ENCODE results near the gene PPP3CA.
"Not testable (repeated sequence)": the region's sequence is repeated elsewhere in the genome, so short reads cannot be mapped to it uniquely, and the experiment has no call there.

PPP3CA gene

GRCh38 chr4:101258883-101259282 is 88.4 kb downstream of the PPP3CA start:
- DNase-seq (ENCODE audit: low spot score), result no peak
- FAIRE-seq, result no peak

DNA sequence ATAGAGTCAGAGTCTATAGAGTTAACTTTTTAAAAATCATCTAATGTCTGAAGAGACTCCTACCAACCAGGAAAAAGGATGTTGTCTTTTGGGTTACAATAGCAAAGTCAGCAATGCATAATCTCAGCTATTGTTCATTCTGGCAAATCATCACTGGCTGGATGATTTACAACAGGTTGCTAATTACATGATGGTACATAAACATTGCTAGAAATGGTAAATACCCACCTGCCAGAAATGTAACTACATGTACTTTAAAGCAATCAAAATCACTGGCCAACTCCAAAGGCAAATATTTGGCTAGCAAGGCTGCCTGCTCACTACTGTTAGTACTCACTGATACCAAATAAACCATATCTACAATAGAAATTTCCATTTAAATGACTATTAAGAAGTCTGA is 91.1 kb downstream of the PPP3CA start:
- FAIRE-seq (no peak), DNase-seq (ENCODE audit: low spot score) (no peak)

GRCh38 chr4:101254776-101255175 is 92.5 kb downstream of the PPP3CA start:
- no peak for FAIRE-seq
- no peak for DNase-seq (ENCODE audit: low spot score)

- FAIRE-seq (no peak), DNase-seq (ENCODE audit: low spot score) (no peak)
Measured at GRCh38 chr4:101253121-101253520, 94.2 kb downstream of the PPP3CA start.

DNA sequence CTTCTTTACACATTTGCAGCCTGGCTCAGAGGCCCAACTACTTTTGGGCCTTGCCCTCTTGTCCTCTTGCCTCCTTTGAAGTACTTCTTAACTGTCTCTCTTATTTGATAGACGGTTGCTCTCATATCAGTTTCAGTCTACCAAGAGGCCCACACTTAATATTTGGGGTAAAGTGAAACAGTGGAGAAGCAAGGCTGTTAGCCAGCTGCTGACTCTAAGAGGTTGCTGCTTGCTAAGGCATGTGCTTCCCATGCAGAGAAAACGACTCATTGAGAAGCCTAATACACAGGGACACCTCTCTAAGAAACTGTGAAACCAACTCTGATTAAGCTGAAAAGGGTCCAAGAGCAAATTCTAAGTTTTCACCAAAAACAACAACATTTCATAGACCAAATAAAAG is 94.6 kb downstream of the PPP3CA start:
- FAIRE-seq (no peak), DNase-seq (ENCODE audit: low spot score) (no peak)

- no peak for DNase-seq (ENCODE audit: low spot score)
- no peak for FAIRE-seq
Measured at GRCh38 chr4:101251261-101251660, 96.1 kb downstream of the PPP3CA start.

- no peak for DNase-seq (ENCODE audit: low spot score)
- no peak for FAIRE-seq
Measured at GRCh38 chr4:101244349-101244748, 103.0 kb downstream of the PPP3CA start.

DNA sequence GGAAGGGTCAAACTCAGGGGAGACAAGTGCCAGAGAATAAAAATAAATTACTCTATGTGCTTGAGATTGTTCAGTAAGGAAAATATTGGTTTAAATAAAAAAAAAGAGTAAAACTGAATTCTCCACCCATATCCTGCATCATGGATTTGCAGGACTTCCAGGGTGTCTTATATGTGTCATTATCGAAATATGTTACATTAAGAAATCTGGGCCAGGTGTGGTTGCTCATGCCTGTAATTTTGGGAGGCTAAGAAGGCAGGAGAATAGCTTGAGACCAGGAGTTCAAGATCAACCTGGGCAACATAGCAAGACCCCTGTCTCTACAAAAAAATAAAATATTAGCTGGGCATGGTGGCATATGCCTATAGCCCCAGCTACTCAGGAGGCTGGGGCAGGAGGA is 104.9 kb downstream of the PPP3CA start:
- FAIRE-seq (no peak), DNase-seq (ENCODE audit: low spot score) (no peak)

DNA sequence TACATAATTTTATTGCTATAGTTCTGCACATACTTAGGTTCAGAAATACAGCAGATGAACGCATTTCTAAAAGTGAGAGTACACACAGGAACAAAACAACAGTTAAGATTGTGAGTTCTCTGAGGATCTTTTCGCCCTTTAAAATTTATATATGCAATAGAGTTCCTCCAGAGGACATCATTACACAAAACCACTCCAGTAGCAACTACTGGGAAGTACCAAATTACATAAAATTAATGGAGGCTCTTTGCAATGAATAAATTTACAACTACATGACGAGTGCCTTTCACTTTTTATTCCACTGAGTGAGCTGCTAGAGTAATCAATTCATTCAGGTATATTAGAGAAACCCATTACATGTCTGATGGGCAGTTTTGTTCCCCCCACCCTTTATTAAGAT is 107.2 kb downstream of the PPP3CA start:
- no peak for FAIRE-seq

GRCh38 chr4:101239665-101240064 is 107.7 kb downstream of the PPP3CA start:
- peak; percentile 7 for DNase-seq (ENCODE audit: low spot score)
- FAIRE-seq, result no peak

More for the DNA sequence above, 107.2 kb downstream of the PPP3CA start:
- DNase-seq (ENCODE audit: low spot score), result no peak

- DNase-seq (ENCODE audit: low spot score), result peak; percentile 17
- FAIRE-seq, result peak; percentile 60
Measured at GRCh38 chr4:101238706-101239105, 108.6 kb downstream of the PPP3CA start.

DNA sequence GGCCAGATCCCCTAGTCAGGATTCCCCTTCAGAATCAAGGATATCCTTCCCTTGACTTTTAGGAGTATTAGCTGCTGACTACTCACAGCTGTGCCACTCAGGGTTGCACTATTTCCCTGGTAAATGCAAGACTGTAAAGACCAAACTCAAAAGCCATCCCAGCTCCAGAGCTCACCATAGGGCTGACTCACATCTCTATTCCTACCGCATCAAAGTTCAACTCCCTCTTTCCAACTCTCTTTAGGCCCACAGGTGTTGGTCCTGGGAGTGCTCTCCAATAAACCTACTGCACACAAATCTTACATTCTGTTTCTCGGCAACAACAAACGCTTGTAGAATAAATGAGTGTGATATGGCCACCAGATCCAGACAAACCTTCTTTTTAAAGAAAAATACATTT is 109.6 kb downstream of the PPP3CA start:
- no peak for DNase-seq (ENCODE audit: low spot score)
- no peak for FAIRE-seq

DNA sequence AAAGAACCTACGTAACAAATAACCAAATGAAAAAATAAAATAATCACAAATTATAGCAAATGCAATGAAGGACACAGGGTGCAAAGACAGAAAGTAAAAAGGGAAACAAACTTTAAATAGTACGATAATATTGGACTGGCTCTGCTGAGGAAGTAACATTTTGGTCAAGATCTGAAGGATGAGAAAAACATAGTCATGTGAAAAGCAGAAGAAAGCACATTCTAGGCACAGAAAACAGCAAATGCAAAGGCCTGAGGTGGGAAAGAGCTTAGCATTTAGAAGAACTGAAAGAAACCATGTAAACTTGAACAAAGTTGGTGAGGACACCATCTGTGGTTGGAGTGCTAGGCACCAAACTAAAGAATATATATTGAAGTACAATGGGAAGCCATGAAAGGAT is 111.2 kb downstream of the PPP3CA start:
- DNase-seq (ENCODE audit: low spot score), result no peak
- no peak for FAIRE-seq

GRCh38 chr4:101234141-101234540 is 113.2 kb downstream of the PPP3CA start:
- DNase-seq (ENCODE audit: low spot score); FAIRE-seq: not testable (repeated sequence)

DNA sequence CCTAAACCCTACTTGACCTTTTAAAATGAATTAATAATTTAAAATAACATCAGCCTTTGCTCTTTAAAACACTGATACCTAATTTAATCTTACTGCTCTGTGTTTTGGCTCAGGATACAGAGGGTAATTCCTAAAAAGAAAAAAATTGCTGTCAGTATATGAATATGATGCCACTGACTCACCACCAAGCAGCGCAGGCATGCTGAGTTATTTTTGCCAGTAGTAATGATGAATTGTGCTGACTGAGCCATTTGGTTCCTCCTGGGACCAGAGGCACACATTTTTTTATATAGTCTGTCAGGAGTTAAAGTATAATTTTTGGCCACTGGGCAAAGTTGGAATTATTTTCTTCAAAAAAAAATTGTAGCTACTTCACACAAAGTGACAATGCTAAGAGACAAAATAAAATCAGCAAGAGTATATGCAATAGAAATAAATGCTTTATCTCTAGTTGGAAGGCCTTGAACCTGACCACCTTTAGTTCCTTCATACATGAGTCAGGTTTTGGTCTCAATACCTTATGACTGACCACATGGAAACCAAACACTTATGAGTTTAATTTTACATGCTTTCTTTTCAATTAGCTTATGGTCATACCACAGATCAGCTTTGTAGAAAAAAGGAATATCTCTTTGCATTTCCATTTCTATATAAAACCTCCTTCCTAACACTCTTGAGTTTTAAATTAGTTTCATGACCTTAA is 115.1 kb downstream of the PPP3CA start:
- DNase-seq (ENCODE audit: low spot score), result peak; percentile 76
- FAIRE-seq, result peak; percentile 88

DNA sequence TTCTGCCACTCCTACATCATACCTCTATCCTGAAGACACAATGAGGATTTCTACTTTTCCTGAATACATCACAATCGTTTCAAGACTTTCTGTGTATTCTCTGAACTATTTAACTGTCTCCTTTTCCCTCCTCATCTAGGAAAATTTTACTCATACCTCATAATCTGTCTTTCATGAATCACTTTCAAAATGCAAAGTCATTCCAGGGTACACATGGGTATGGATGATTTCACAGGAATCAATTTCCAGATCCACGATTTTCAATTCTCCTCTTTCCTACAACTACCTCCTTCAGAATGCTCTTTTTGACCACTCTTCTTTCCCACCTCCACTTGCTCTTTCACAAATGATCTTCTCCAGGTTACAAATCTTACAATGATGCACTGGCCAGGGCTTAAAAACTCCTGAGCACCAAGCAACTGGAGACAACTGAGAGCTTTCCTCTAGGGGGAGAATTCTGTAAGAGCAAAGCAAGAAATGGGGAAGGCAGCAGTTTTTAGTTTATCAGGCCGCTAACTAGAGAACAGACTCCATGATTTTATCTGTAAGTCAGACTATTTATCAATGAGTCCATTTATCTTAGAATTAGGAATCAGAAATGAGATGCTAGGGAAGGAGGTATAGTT is 116.4 kb downstream of the PPP3CA start:
- peak; percentile 50 for FAIRE-seq
- peak; percentile 50 for DNase-seq (ENCODE audit: low spot score)

DNA sequence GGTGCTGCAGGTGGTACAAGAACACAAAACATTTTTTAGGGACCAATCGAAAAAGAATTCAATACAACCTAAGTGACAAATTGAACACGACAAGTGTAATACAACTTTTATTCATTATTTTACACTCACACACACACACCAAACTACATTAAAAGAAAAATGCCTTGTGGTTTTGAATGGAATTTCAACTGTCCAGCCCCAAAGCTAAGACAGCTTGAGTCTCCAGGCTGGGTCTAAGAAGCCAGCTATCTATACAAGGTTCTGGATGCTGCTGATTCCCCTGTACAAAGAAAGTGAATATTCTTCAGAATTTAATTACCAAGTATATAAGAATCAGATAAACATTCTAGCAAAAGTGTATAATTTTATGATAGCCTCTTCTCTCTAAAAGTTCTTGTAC is 118.2 kb downstream of the PPP3CA start:
- DNase-seq (ENCODE audit: low spot score) (peak; percentile 14), FAIRE-seq (peak; percentile 68)

DNA sequence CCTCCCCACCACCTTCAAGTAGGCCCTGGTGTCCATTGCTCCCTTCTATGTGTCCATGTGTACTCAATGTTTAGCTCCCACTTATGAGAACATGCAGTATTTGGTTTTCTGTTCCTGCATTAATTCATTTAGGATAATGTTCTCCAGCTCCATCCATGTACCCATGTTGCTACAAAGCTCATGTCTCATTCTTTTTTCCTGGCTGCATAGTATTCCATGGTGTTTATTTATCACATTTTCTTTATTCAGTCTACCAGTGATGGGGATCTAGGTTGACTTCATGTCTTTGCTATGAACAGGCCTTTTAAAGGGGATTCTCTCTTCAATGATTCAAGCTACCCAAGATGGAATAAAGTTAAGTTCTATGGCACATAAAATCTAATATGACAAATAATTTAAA is 119.6 kb downstream of the PPP3CA start:
- FAIRE-seq (no peak), DNase-seq (ENCODE audit: low spot score) (no peak)

GRCh38 chr4:101224358-101225218 is 122.7 kb downstream of the PPP3CA start:
- DNase-seq (ENCODE audit: low spot score) (no peak), FAIRE-seq (no peak)

DNA sequence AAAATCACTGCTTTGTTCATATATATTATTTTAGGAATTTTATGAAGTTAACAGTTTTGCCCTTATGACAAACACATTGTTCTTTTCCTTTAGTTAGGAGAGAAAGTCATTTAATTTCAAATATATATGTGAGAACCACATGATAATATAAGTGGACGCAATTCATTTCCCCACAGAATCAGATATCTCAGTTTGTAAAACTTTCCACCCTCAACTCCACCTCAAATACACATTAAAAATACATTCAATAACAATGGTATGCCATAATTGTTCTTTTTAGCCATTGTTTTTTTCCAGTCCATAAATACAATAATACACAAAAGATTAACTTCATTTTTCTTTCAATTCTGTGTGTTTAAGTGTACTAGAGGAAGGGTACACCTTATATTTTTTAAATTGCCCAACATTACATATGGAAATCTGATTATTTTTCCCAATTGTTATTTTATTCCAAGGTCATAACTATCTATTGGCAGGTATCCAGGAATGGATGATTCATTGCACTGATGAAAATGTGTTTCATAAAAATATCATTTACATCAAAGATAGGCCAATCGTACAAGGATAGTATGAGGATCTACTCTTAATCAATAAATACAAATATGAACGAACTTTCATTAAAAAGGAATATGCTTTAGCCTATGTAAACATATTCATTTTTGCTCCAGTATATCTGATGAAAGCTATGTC is 125.0 kb downstream of the PPP3CA start:
- FAIRE-seq (no peak), DNase-seq (ENCODE audit: low spot score) (no peak)

DNA sequence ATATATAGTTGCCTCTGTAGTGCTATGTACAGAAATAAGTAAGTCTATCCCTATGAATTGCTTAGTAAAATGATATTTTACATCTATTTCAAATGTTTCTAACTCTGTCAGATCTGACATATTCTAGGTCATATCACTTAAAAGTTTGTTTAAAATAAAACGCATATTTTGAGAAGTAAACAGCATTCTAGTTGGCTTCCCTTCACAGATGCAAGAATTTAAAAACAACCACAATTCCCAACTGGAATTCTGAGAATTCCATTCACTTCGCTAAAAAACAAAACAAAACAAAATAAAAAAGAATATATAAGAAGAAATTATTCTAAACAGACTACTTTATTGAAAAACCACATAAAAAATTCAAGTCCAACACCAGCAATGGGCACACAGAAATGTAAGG is 126.0 kb downstream of the PPP3CA start:
- DNase-seq (ENCODE audit: low spot score) (no peak), FAIRE-seq (no peak)

DNA sequence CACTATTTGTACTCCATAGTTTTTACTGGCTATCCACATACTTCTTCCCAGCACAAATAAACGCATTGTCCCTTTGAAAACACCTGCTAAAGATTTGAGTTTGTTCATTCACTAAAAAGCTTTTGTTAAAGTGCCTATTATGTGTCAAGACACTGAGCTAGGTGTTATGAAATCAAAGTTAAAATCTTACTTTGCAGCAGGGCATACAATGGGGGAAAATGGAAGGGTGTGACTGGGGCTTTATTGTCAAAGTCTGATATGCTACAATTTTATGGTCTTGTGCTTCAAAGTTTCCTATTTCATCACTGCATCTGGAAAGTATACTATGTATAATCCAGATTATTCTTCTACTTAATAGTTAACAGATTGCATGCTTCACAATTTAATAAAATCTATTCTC is 128.4 kb downstream of the PPP3CA start:
- no peak for FAIRE-seq
- DNase-seq (ENCODE audit: low spot score), result no peak
